Pancreas (tissue), 10 donors: ENCODE measurements around the gene FBLN2. TPM values are rescaled to one million over a fixed set of nuclear protein-coding genes. Genes with fewer than 3 reads are reported as not detected.
"Not testable (repeated sequence)": the region's sequence is repeated elsewhere in the genome, so short reads cannot be mapped to it uniquely, and the experiment has no call there.

Source experiments
- ATAC-seq, 4 donors: fragments of 200-7000 bp; cut with Tn5 transposase; one replicate each; pipeline versions ENCODE4 v1.8.0 to v1.9.1; 2020; ENCODE audit warnings: mild to moderate bottlenecking in 4 of 4, moderate library complexity in 4 of 4
- DNase-seq, 6 donors: peaks; one replicate each; pipeline ENCODE4 v3.0.0-alpha.2; 2020
- FAIRE-seq: peaks from 2 replicates; lab custom pipeline; 2012; peaks lifted over from hg19 to GRCh38; lab: Jason Lieb, UNC
- H3K27ac ChIP-seq, 4 donors: fragments of 200-600 bp; sonication (generic); 1 replicate in 3 of 4; 2 replicates in 1 of 4; pipeline versions ENCODE4 v1.5.0 to v1.8.0; 2020
- H3K27me3 ChIP-seq, 4 donors: fragments of 200-600 bp; one replicate each; pipeline ENCODE4 v1.8.0; 2021
- H3K36me3 ChIP-seq, 3 donors: fragments of 200-600 bp; sonication (generic) in 1 of 3; one replicate each; pipeline versions ENCODE4 v1.5.0 to v1.8.0; 2020 to 2021
- H3K4me1 ChIP-seq, 3 donors: fragments of 200-600 bp; one replicate each; pipeline ENCODE4 v1.8.0; 2021
- H3K4me3 ChIP-seq, 4 donors: fragments of 200-600 bp; sonication (generic) in 2 of 4; one replicate each; pipeline versions ENCODE4 v1.5.0 to v1.8.0; 2020 to 2021
- H3K9me3 ChIP-seq, 4 donors: fragments of 200-600 bp; one replicate each; pipeline ENCODE4 v1.8.0; 2021
- CTCF ChIP-seq, 4 donors: fragments of 200-600 bp; sonication (generic) in 3 of 4; IDR thresholded peaks; one replicate each; pipeline versions ENCODE4 v1.5.0 to v1.8.0; 2021; ENCODE audit warnings: antibody characterized with exemption in 4 of 4
- WGBS, 2 donors: extraction: QIAGEN DNeasy Blood & Tissue Kit; methylation state at CpG; one replicate each; pipeline ENCODE4 v1.1.7; 2013; 5-methylcytosine and 5-hydroxymethylcytosine counted together
- intact Hi-C, 3 donors: fragments of 100-400 bp; cut with DNase I; formaldehyde crosslinking; loops; one replicate each; pipeline versions ENCODE4 v1.11.1 to v1.14.2; 2022
- polyA plus RNA-seq, 2 donors: library from polyadenylated mRNA; stranded (reverse); fragments of 200-250 nt; gene quantifications; one replicate each; pipeline ENCODE4 v1.2.3, GENCODE V29; 2013
- total RNA-seq, 6 donors: library from RNA; stranded (reverse); fragmentation: NEBNext Ultra II Directional in 4 of 6; extraction: Animal tissue kit (Norgen Biotek cat#: 25700) in 4 of 6; gene quantifications; one replicate each; pipeline versions ENCODE4 v1.2.1 to v1.2.4, GENCODE V29; 2021 to 2023
- donor health status: healthy with polysubstance abuse.
- donor health status: DM: no; HTN: no; CAD: no; lungs with moderate emphysema.
- donor health status: DM: no; HTN: no; CAD: no.
- donor health status: control.
- donor health status: control.
- donor health status: Bipolar disorder and iron deficiency.
- donor health status: DM: yes; HTN: yes; CAD: no.
- donor health status: DM: no; HTN: no; CAD: no.
- donor health status: DM: no; HTN: no; CAD: no.
- donor health status: DM: yes; HTN: yes; CAD: no.

Gene FBLN2
- total and polyA plus RNA-seq, 8 donors, result 2.4 to 21.8 (median 4.2) TPM

GRCh38 chr3:13519006-13519791 is 29.7 kb upstream of the FBLN2 start:
- peak in 1 of 6 donors; percentile 42 for DNase-seq
- H3K27ac ChIP-seq, result no peak overlapping the region
- intact Hi-C loops, result no loop called here
- no peak for ATAC-seq
- no peaks in the 10 kb centered on the region for H3K27me3 ChIP-seq
- H3K36me3 ChIP-seq, result no peaks in the 10 kb centered on the region
- H3K4me3 ChIP-seq, result no peak overlapping the region
- no peak for FAIRE-seq
- H3K4me1 ChIP-seq, result no peaks in the 10 kb centered on the region
- 85 to 86% methylated on average over 19 of the region's 19 CpGs for WGBS, 2 donors
- H3K9me3 ChIP-seq, result no peaks in the 10 kb centered on the region
- TF ChIP-seq CTCF (IDR thresholded peaks at IDR 0.05), result no peak

- DNase-seq (no peak), ATAC-seq (no peak), FAIRE-seq (no peak)
- Histone ChIP-seq H3K4me3 (no peak overlapping the region), H3K4me1 (no peaks in the 10 kb centered on the region), H3K9me3 (no peaks in the 10 kb centered on the region), H3K36me3 (no peaks in the 10 kb centered on the region), H3K27me3 (no peaks in the 10 kb centered on the region), H3K27ac (no peak overlapping the region)
- intact Hi-C loops, result no loop called here
- TF ChIP-seq CTCF (IDR thresholded peaks at IDR 0.05), result no peak
- 88 to 91% methylated on average over 9 of the region's 9 CpGs for WGBS, 2 donors
Measured at GRCh38 chr3:13520326-13520880, 28.5 kb upstream of the FBLN2 start.

DNA sequence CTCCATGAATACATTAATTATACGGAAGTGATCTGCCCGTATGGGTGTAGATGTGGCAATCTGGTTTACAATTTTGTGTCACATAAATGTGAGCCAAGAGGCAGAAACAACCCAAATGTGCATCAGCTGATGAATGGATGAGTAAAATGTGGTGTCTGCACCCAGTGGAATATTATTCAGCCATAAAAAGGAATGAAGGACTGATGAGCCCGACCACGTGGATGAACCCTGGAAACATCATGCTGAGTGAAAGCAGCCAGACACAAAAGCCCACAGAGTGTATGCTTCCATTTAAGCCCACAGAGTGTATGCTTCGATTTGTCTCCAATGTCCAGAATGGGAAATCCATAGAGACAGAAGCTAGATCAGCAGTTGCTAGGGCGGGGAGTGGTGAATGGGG is 27.6 kb upstream of the FBLN2 start:
- intact Hi-C loops, result no loop called here
- H3K27me3 ChIP-seq, result no peaks in the 10 kb centered on the region

GRCh38 chr3:13521749-13522148 is 27.2 kb upstream of the FBLN2 start:
- ATAC-seq, H3K4me3 ChIP-seq, H3K4me1 ChIP-seq, H3K27me3 ChIP-seq, intact Hi-C loops, H3K9me3 ChIP-seq, H3K36me3 ChIP-seq, H3K27ac ChIP-seq, FAIRE-seq, DNase-seq: not testable (repeated sequence)
- 94 to 98% methylated on average over 2 of the region's 2 CpGs for WGBS, 2 donors

More for the DNA sequence above, 27.6 kb upstream of the FBLN2 start:
- no peak for TF ChIP-seq CTCF (IDR thresholded peaks at IDR 0.05)
- Histone ChIP-seq H3K27ac (no peak overlapping the region), H3K36me3 (no peaks in the 10 kb centered on the region), H3K9me3 (no peaks in the 10 kb centered on the region), H3K4me1 (no peaks in the 10 kb centered on the region), H3K4me3 (no peak overlapping the region)
- ATAC-seq (no peak), DNase-seq (no peak), FAIRE-seq (no peak)
- 63 to 79% methylated on average over 6 of the region's 6 CpGs for WGBS, 2 donors

DNA sequence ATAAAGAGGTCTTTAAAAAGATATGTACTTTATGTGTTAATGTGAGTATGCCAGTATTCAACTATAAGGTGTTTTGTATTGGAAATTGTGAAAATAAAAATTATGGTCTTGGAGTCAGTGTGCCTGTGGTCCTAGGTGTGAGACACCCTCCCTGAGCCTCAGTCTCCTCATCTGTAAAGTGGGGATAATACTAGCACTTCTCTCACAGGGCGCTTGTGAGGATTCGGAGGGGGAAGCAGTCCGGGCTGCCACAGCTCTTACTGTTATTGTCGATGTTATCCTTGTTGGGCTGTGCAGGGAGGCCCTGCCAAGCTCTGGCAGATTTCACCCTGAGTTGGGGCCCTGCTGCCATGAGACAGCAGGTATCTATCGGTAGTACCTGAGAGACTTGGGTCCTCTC is 26.7 kb upstream of the FBLN2 start:
- no peaks in the 10 kb centered on the region for H3K4me1 ChIP-seq

More for the DNA sequence above, 26.7 kb upstream of the FBLN2 start:
- ATAC-seq, result no peak
- no peak overlapping the region for H3K27ac ChIP-seq
- H3K4me3 ChIP-seq, result no peak overlapping the region
- FAIRE-seq, result no peak
- no peaks in the 10 kb centered on the region for H3K36me3 ChIP-seq
- no peak for DNase-seq
- no peaks in the 10 kb centered on the region for H3K9me3 ChIP-seq
- 94 to 99% methylated on average over 5 of the region's 5 CpGs for WGBS, 2 donors
- intact Hi-C loops, result no loop called here
- TF ChIP-seq CTCF (IDR thresholded peaks at IDR 0.05), result no peak
- H3K27me3 ChIP-seq, result no peaks in the 10 kb centered on the region
